AG04449 (cell line): Measurements from ENCODE around the gene POLR2I.

ENCODE experiments used
- CTCF ChIA-PET: fragments of 350-600 bp; formaldehyde crosslinking; extraction: SDS; loops from one replicate; lab custom pipeline; 2021; ENCODE audit warnings: antibody characterized with exemption; lab: Yijun Ruan, JAX
- POLR2A ChIA-PET: fragments of 400-600, 350-600 bp; formaldehyde crosslinking; extraction: SDS; loops from one replicate; lab custom pipeline; 2020; ENCODE audit warnings: antibody characterized with exemption, inconsistent platforms; lab: Yijun Ruan, JAX
- DNase-seq: peaks from one replicate; pipeline ENCODE4 v3.0.0-alpha.2; 2010; ENCODE audit warnings: low read depth, low spot score
- H3K4me3 ChIP-seq: 2 replicates; pipeline ENCODE4 v1.5.1; 2011; ENCODE audit warnings: low read depth, mild to moderate bottlenecking, control low read depth, low read length
- TF ChIP-seq, protein P1 (sequence below): IDR thresholded peaks from one replicate; pipeline ENCODE4 v1.5.1; 2011; ENCODE audit warnings: mild to moderate bottlenecking, moderate library complexity, low read length, control low read depth, inconsistent platforms; ENCODE audit not compliant: insufficient read depth; ENCODE audit errors: missing control alignments

Gene POLR2I

GRCh38 chr19:36103842-36104552 lies 10.7 kb downstream of the POLR2I start:
- ChIA-PET POLR2A (interaction anchor here (0.9 kb wide), 1 partner anchor 11 kb away, joined by 5 read pairs; the partner anchor contains the start of genes POLR2I and TBCB), CTCF (interaction anchor here (1.3 kb wide), 2 partner anchors 24 to 45 kb away, joined by 4 read pairs; no protein-coding TSS in a partner anchor)
- no peak overlapping the region for H3K4me3 ChIP-seq
- TF ChIP-seq, protein P1, sequence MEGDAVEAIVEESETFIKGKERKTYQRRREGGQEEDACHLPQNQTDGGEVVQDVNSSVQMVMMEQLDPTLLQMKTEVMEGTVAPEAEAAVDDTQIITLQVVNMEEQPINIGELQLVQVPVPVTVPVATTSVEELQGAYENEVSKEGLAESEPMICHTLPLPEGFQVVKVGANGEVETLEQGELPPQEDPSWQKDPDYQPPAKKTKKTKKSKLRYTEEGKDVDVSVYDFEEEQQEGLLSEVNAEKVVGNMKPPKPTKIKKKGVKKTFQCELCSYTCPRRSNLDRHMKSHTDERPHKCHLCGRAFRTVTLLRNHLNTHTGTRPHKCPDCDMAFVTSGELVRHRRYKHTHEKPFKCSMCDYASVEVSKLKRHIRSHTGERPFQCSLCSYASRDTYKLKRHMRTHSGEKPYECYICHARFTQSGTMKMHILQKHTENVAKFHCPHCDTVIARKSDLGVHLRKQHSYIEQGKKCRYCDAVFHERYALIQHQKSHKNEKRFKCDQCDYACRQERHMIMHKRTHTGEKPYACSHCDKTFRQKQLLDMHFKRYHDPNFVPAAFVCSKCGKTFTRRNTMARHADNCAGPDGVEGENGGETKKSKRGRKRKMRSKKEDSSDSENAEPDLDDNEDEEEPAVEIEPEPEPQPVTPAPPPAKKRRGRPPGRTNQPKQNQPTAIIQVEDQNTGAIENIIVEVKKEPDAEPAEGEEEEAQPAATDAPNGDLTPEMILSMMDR: no peak
- no peak for DNase-seq

DNA sequence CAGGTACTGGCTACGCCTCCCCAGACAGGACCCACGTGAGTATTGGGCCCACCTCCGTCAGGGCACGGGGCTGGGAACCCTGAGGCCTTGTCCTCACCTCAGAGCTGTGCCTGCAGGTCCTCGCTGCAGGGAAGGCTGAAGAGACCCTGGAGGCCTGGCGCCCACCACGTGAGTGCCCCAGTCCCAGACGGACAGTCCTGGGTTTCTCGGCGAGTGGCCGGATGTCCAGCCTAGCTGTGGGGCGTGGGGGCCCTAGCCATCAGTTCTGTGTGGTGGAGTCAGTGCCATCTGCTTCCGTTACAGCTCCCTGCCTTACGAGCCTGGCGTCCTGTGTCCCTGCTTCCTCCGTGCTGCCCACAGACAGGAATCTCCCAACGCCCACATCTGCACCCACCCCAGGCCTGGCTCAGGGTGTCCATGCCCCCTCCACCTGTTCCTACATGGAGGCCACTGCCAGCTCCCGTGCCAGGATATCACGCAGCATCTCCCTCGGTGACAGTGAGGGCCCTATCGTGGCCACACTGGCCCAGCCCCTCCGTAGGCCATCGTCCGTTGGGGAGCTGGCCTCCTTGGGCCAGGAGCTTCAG lies 11.5 kb downstream of the POLR2I start:
- TF ChIP-seq, protein P1: no peak
- no peak for DNase-seq
- POLR2A ChIA-PET: no interaction called here
- CTCF ChIA-PET: interaction anchor here (1.3 kb wide), 2 partner anchors 25 to 44 kb away, joined by 4 read pairs; no protein-coding TSS in a partner anchor
- H3K4me3 ChIP-seq: no peak overlapping the region

GRCh38 chr19:36101550-36102327 lies 12.9 kb downstream of the POLR2I start:
- ChIA-PET POLR2A (no interaction called here), CTCF (interaction anchor here (1.0 kb wide), 1 partner anchor 13 kb away, joined by 3 read pairs; the partner anchor contains the start of genes POLR2I and TBCB)
- no peak for DNase-seq
- H3K4me3 ChIP-seq: no peak overlapping the region
- TF ChIP-seq, protein P1: no peak

GRCh38 chr19:36100476-36100875 lies 14.2 kb downstream of the POLR2I start:
- no peak overlapping the region for H3K4me3 ChIP-seq
- DNase-seq: no peak
- ChIA-PET POLR2A (no interaction called here), CTCF (no interaction called here)
- TF ChIP-seq, protein P1: no peak

DNA sequence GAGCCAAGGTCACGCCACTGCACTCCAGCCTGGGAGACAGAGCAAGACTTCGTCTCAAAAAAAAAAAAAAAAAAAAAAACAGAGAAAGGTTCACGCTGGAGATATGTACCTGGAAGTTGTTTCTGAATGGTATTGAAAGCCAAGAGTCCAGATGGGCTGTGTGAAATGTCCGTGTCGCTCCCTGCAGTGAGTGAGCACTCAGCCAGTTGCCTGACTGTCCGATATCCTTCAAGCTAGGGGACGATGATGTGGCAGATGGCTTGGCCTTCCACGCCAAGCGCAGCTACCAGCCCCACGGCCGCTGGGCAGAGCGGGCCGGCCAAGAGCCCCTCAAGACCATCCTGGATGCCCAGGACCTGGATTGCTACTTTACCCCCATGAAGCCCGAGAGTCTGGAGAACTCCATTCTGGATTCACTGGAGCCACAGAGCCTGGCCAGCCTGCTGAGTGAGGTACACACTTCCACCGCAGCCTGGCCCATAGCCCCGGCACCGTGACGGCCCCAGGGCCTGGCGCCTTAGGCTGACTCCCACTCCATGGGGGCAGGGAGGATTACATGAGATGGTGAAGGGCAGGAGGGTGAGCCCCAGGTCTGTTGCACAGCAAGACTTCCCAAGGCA lies 15.4 kb downstream of the POLR2I start:
- no peak for DNase-seq
- ChIA-PET POLR2A (no interaction called here), CTCF (no interaction called here)
- TF ChIP-seq, protein P1: no peak
- no peak overlapping the region for H3K4me3 ChIP-seq

- POLR2A ChIA-PET: no interaction called here
- no peak for DNase-seq
- TF ChIP-seq, protein P1: no peak
- H3K4me3 ChIP-seq: no peak overlapping the region
- CTCF ChIA-PET: interaction anchor here (0.6 kb wide), 1 partner anchor 37 kb away, joined by 3 read pairs; no protein-coding TSS in a partner anchor
Observed at GRCh38 chr19:36097036-36097435, 17.6 kb downstream of the POLR2I start.
